Gastroesophageal sphincter (tissue), 3 donors: ENCODE data around the gene PRKAG2.

Experiments
- CTCF ChIP-seq, 4 experiments: fragments of 200-600 bp in 2 of 4; fragments of 450-650 bp in 2 of 4; sonication (generic) in 1 of 4; IDR thresholded peaks; one replicate each; pipeline ENCODE4 v1.5.1; 2017 to 2019; ENCODE audit warnings: antibody characterized with exemption in 4 of 4, mild to moderate bottlenecking in 2 of 4, moderate library complexity in 2 of 4
- POLR2A ChIP-seq, 2 donors: fragments of 450-650 bp; IDR thresholded peaks; one replicate each; pipeline ENCODE4 v1.6.1; 2017; ENCODE audit warnings: antibody characterized with exemption in 2 of 2, mild to moderate bottlenecking in 2 of 2, moderate library complexity in 1 of 2
- POLR2AphosphoS5 ChIP-seq: sonication (generic); formaldehyde crosslinking; IDR thresholded peaks from one replicate; pipeline ENCODE4 v1.6.1; 2017; ENCODE audit warnings: antibody characterized with exemption

GRCh38 chr7:151919595-151919994 lies 42.7 kb upstream of the PRKAG2 start:
- no peak for TF ChIP-seq CTCF (IDR thresholded peaks at IDR 0.05)
- no peak for TF ChIP-seq POLR2A (IDR thresholded peaks at IDR 0.05)
- no peak for TF ChIP-seq POLR2AphosphoS5
